Heart right ventricle (tissue), 16 donors: Measurements from ENCODE around the gene YPEL4. TPM values are rescaled to one million over a fixed set of nuclear protein-coding genes. Genes with fewer than 3 reads are reported as not detected.

Experiments used
- ATAC-seq, 8 donors: fragments of 200-7000 bp; cut with Tn5 transposase; one replicate each; pipeline ENCODE4 v1.9.1; 2020; ENCODE audit warnings: mild to moderate bottlenecking in 8 of 8, moderate library complexity in 8 of 8, moderate number of reproducible peaks in 1 of 8
- DNase-seq, 2 donors: peaks; one replicate each; pipeline ENCODE4 v3.0.0-alpha.2; 2020
- H3K27ac ChIP-seq, 10 donors: fragments of 200-600 bp; sonication (generic) in 2 of 10; one replicate each; pipeline versions ENCODE4 v1.5.0 to v1.8.0; 2020 to 2022; ENCODE audit warnings: mild to moderate bottlenecking in 3 of 10
- H3K27me3 ChIP-seq, 7 donors: fragments of 200-600 bp; one replicate each; pipeline ENCODE4 v1.8.0; 2021 to 2022; ENCODE audit warnings: mild to moderate bottlenecking in 2 of 7
- H3K36me3 ChIP-seq, 9 donors: fragments of 200-600 bp; sonication (generic) in 1 of 9; one replicate each; pipeline versions ENCODE4 v1.5.0 to v1.8.0; 2020 to 2022; ENCODE audit warnings: mild to moderate bottlenecking in 2 of 9
- H3K4me1 ChIP-seq, 9 donors: fragments of 200-600 bp; sonication (generic) in 1 of 9; one replicate each; pipeline versions ENCODE4 v1.5.0 to v1.8.0; 2020 to 2022; ENCODE audit warnings: mild to moderate bottlenecking in 4 of 9
- H3K4me3 ChIP-seq, 10 donors: fragments of 200-600 bp; sonication (generic) in 2 of 10; one replicate each; pipeline versions ENCODE4 v1.5.0 to v1.8.0; 2020 to 2022; ENCODE audit warnings: mild to moderate bottlenecking in 7 of 10, moderate library complexity in 2 of 10
- H3K9me3 ChIP-seq, 11 donors: fragments of 200-600 bp in 10 of 11; sonication (generic) in 2 of 11; one replicate each; pipeline versions ENCODE4 v1.5.0 to v1.8.0; 2013 to 2022; ENCODE audit warnings: mild to moderate bottlenecking in 2 of 11, control low read depth in 1 of 11, moderate library complexity in 1 of 11
- WGBS, 2 donors: extraction: QIAGEN DNeasy Blood & Tissue Kit; methylation state at CpG; one replicate each; pipeline ENCODE4 v1.1.7; 2013; ENCODE audit warnings: inconsistent platforms in 1 of 2; 5-methylcytosine and 5-hydroxymethylcytosine counted together
- intact Hi-C, 10 donors: fragments of 100-400 bp; cut with DNase I; formaldehyde crosslinking; loops; one replicate each; pipeline versions ENCODE4 v1.11.1 to v1.14.2; 2022
- polyA plus RNA-seq, 2 donors: library from polyadenylated mRNA; stranded (reverse); fragments of 200-250 nt; gene quantifications; one replicate each; pipeline ENCODE4 v1.2.3, GENCODE V29; 2013
- total RNA-seq, 10 donors: library from RNA; stranded (reverse); fragmentation: NEBNext Ultra II Directional in 3 of 10; extraction: Animal tissue kit (Norgen Biotek cat#: 25700) in 3 of 10; gene quantifications; one replicate each; pipeline versions ENCODE4 v1.2.1 to v1.2.4, GENCODE V29; 2021 to 2023
- TF ChIP-seq, protein P1 (sequence below), 9 donors: fragments of 200-600 bp; sonication (generic) in 2 of 9; IDR thresholded peaks; one replicate each; pipeline versions ENCODE4 v1.5.0 to v1.8.0; 2021 to 2022; ENCODE audit warnings: antibody characterized with exemption in 9 of 9, mild to moderate bottlenecking in 5 of 9, moderate library complexity in 1 of 9
- donor health status: Arrhythmogenic right ventricular cardiomyopathy.
- donor health status: ischemic (EF 13 %, LVEDD 7.1; RV severe dilation, severe dysfunction).
- donor health status: healthy with polysubstance abuse.
- donor health status: DM: no; HTN: yes; CAD: no.
- donor health status: DM: no; HTN: no; CAD: no.
- donor health status: ischemic (EF 25% LVEDD 6.9; RV normal size, moderate dysfunction).
- donor health status: ischemic (EF 25% LVEDD 5.7; RV mildly dilated, moderate dysfunction).
- donor health status: healthy.
- donor health status: DM: yes; HTN: yes; CAD: no.
- donor health status: Ischemic cardiomyopathy.
- donor health status: ischemic (EF 35%, LVEDD 5.7; RV mildly dilated, moderate dysfunction).
- donor health status: nonischemic (EF 11% LVEDD 7.7; RV severe dilation, severe dysfunction).
- donor health status: DM: yes; HTN: yes; CAD: no.
- donor health status: PGD.
- donor health status: ischemic (EF 29% LVEDD 5.4; RV normal size, mild dysfunction).
- donor health status: nonischemic (EF 23%, LVEDD 6.1; RV moderate dilation, normal function).

The YPEL4 gene
- total and polyA plus RNA-seq, 12 donors, result 0.17 to 3.4 (median 0.55) TPM; not detected in 1

DNA sequence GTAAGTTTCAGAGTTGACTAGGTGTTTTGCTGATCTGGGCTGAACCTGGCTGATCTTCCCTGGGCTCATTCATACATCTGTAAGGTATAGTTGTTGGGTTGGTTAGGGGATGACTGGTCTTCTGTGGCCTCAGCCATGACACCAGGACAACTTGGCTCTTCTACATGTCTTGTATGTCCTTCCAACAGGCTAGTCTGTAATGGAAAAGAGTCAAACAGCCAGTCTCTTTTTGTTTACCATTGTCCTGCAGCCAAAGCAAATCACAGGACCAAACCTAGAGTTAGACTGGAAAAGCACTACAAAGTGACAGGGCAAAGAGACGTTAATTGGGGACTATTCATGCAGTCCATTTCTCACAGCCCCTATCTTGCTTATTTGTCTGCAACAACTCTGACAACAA, 34.4 kb downstream of the YPEL4 start:
- TF ChIP-seq, protein P1, sequence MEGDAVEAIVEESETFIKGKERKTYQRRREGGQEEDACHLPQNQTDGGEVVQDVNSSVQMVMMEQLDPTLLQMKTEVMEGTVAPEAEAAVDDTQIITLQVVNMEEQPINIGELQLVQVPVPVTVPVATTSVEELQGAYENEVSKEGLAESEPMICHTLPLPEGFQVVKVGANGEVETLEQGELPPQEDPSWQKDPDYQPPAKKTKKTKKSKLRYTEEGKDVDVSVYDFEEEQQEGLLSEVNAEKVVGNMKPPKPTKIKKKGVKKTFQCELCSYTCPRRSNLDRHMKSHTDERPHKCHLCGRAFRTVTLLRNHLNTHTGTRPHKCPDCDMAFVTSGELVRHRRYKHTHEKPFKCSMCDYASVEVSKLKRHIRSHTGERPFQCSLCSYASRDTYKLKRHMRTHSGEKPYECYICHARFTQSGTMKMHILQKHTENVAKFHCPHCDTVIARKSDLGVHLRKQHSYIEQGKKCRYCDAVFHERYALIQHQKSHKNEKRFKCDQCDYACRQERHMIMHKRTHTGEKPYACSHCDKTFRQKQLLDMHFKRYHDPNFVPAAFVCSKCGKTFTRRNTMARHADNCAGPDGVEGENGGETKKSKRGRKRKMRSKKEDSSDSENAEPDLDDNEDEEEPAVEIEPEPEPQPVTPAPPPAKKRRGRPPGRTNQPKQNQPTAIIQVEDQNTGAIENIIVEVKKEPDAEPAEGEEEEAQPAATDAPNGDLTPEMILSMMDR (IDR thresholded peaks at IDR 0.05), result no peak
- Histone ChIP-seq H3K4me1 (no peaks in the 10 kb centered on the region), H3K36me3 (peaks cover 0 to 77% (median 10%) of the 10 kb centered on the region in 9 donors), H3K9me3 (peaks cover 0 to 18% (median 7%) of the 10 kb centered on the region in 11 donors), H3K4me3 (no peak overlapping the region), H3K27me3 (no peaks in the 10 kb centered on the region), H3K27ac (no peak overlapping the region)
- ATAC-seq, result no peak
- intact Hi-C loops, result no loop called here
- WGBS, 2 donors, result 78 to 80% methylated on average over 1 of the region's 1 CpG
- no peak for DNase-seq

DNA sequence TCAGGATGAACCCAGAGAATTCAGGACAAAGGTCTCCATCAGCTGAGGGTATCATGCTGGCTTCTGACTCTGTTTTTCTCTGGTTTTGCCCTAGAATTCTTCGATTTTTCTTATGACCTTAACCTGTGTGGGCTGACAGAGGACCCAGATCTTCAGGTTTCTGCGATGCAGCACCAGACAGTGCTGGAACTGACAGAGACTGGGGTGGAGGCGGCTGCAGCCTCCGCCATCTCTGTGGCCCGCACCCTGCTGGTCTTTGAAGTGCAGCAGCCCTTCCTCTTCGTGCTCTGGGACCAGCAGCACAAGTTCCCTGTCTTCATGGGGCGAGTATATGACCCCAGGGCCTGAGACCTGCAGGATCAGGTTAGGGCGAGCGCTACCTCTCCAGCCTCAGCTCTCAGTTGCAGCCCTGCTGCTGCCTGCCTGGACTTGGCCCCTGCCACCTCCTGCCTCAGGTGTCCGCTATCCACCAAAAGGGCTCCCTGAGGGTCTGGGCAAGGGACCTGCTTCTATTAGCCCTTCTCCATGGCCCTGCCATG, 35.4 kb downstream of the YPEL4 start:
- TF ChIP-seq, protein P1 (IDR thresholded peaks at IDR 0.05), result no peak
- no peak for ATAC-seq
- peaks cover 0 to 87% (median 10%) of the 10 kb centered on the region in 9 donors for H3K36me3 ChIP-seq
- H3K4me1 ChIP-seq, result no peaks in the 10 kb centered on the region
- WGBS, 2 donors, result 81 to 83% methylated on average over 10 of the region's 10 CpGs
- H3K27me3 ChIP-seq, result no peaks in the 10 kb centered on the region
- intact Hi-C loops, result no loop called here
- H3K9me3 ChIP-seq, result peaks cover 0 to 8% (median 0%) of the 10 kb centered on the region in 11 donors
- DNase-seq, result no peak
- no peak overlapping the region for H3K27ac ChIP-seq
- no peak overlapping the region for H3K4me3 ChIP-seq

DNA sequence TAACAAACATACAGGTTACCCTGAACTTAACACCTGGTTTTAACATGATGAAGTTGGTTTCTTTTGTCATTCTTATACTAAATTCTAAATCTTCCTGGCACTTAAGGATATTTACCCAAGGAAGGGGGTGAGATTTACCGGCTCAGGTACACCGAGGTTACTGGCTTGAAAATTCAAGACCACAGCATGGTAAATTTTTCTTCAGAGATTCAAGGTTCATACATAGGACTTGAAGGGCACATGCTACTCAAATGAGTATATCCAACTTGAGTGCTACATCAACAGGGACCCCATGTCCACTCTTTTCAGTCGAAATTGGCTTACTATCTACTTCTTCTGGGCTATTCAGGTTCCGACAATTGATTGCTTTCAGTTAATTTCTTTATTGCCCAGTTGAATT, 39.5 kb downstream of the YPEL4 start:
- Histone ChIP-seq H3K4me3 (no peak overlapping the region), H3K4me1 (peaks cover 0 to 4% (median 0%) of the 10 kb centered on the region in 9 donors), H3K27me3 (peaks cover 0 to 2% (median 0%) of the 10 kb centered on the region in 7 donors), H3K9me3 (no peaks in the 10 kb centered on the region), H3K36me3 (peaks cover 0 to 100% (median 16%) of the 10 kb centered on the region in 9 donors), H3K27ac (no peak overlapping the region)
- ATAC-seq (no peak), DNase-seq (no peak)
- WGBS, 2 donors, result 95% methylated on average over 4 of the region's 4 CpGs
- intact Hi-C loops, result no loop called here
- TF ChIP-seq, protein P1 (IDR thresholded peaks at IDR 0.05), result no peak

DNA sequence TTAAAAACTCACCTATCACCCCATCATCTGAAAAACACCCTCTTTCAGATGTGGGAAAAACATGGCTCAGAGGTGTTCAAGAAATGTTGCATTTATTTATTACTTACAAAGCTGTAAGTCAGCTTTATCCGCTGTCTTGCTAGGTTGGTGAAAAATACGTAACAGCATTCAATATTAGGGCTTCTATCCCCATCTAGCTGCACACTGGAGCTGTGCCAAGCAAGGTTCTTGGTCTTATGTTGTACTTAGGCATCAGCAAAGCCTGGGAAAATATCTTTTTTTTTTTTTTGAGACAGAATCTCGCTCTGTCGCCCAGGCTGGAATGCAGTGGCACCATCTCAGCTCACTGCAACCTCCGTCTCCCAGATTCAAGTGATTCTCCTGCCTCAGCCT, 44.7 kb downstream of the YPEL4 start:
- DNase-seq, result no peak
- peaks cover 0 to 81% (median 6%) of the 10 kb centered on the region in 9 donors for H3K36me3 ChIP-seq

More for the DNA sequence above, 44.7 kb downstream of the YPEL4 start:
- Histone ChIP-seq H3K27me3 (peaks cover 0 to 4% (median 0%) of the 10 kb centered on the region in 7 donors), H3K4me1 (peaks cover 0 to 7% (median 0%) of the 10 kb centered on the region in 9 donors), H3K9me3 (no peaks in the 10 kb centered on the region), H3K4me3 (no peak overlapping the region), H3K27ac (no peak overlapping the region)
- ATAC-seq, result no peak
- WGBS, 2 donors, result 92 to 94% methylated on average over 5 of the region's 5 CpGs
- TF ChIP-seq, protein P1 (IDR thresholded peaks at IDR 0.05), result no peak
- intact Hi-C loops, result no loop called here
